ENCODE data around the gene PHOX2A.

PHOX2A gene

DNA sequence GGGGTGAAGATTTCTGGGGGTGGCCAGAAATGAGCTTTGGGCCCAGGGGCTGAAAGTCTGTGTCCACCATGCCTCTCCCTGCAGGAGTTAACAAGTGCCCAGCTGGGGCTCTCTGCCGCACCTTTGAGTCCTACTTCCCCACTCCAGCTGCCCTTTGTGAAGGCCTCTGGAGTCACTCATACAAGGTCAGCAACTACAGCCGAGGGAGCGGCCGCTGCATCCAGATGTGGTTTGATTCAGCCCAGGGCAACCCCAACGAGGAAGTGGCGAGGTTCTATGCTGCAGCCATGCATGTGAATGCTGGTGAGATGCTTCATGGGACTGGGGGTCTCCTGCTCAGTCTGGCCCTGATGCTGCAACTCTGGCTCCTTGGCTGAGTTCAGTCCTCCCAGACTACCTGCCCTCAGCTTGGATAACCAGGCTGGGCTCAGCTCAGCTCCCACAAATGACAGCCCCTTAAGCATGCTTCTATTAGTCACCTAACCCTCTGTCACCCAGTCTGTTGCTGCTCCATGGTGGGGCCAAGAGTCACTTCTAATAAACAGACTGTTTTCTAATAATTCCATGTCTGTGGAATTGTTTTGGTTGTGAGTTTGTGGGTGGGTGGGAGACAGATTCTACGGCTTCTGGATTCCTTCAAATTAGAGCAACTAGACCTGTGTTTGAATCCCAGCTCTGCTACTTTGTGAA, 22.4 kb downstream of the PHOX2A start:
- TF ChIP-seq, protein P1, sequence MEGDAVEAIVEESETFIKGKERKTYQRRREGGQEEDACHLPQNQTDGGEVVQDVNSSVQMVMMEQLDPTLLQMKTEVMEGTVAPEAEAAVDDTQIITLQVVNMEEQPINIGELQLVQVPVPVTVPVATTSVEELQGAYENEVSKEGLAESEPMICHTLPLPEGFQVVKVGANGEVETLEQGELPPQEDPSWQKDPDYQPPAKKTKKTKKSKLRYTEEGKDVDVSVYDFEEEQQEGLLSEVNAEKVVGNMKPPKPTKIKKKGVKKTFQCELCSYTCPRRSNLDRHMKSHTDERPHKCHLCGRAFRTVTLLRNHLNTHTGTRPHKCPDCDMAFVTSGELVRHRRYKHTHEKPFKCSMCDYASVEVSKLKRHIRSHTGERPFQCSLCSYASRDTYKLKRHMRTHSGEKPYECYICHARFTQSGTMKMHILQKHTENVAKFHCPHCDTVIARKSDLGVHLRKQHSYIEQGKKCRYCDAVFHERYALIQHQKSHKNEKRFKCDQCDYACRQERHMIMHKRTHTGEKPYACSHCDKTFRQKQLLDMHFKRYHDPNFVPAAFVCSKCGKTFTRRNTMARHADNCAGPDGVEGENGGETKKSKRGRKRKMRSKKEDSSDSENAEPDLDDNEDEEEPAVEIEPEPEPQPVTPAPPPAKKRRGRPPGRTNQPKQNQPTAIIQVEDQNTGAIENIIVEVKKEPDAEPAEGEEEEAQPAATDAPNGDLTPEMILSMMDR (conservative IDR thresholded peaks at IDR 0.05; ENCODE audit: low read depth, low read length) = no peak
- no peak for DNase-seq (ENCODE audit: low read depth)
- H3K4me3 ChIP-seq (ENCODE audit: low read length) = no peak overlapping the region

GRCh38 chr11:72220696-72221363, 23.1 kb downstream of the PHOX2A start:
- no peak overlapping the region for H3K4me3 ChIP-seq (ENCODE audit: low read length)
- DNase-seq (ENCODE audit: low read depth) = no peak
- TF ChIP-seq, protein P1 (conservative IDR thresholded peaks at IDR 0.05; ENCODE audit: low read depth, low read length) = no peak

GRCh38 chr11:72218251-72218745, 25.7 kb downstream of the PHOX2A start:
- TF ChIP-seq, protein P1 (conservative IDR thresholded peaks at IDR 0.05; ENCODE audit: low read depth, low read length) = no peak
- no peak overlapping the region for H3K4me3 ChIP-seq (ENCODE audit: low read length)
- no peak for DNase-seq (ENCODE audit: low read depth)

GRCh38 chr11:72217841-72218240, 26.1 kb downstream of the PHOX2A start:
- no peak overlapping the region for H3K4me3 ChIP-seq (ENCODE audit: low read length)
- TF ChIP-seq, protein P1 (conservative IDR thresholded peaks at IDR 0.05; ENCODE audit: low read depth, low read length) = no peak
- DNase-seq (ENCODE audit: low read depth) = no peak

GRCh38 chr11:72216638-72217037, 27.3 kb downstream of the PHOX2A start, which contains the start of gene FOLR2:
Gene FOLR2, plus strand, starts transcription at chr11:72216794. Its CDS starts 1,791 bp downstream, at chr11:72218585.
- H3K4me3 ChIP-seq (ENCODE audit: low read length) = no peak within 1 kb of the TSS
- TF ChIP-seq, protein P1 (conservative IDR thresholded peaks at IDR 0.05; ENCODE audit: low read depth, low read length) = no peak
- no peak for DNase-seq (ENCODE audit: low read depth)

GRCh38 chr11:72209101-72209500, 34.9 kb downstream of the PHOX2A start:
- TF ChIP-seq, protein P1 (conservative IDR thresholded peaks at IDR 0.05; ENCODE audit: low read depth, low read length) = no peak
- no peak for DNase-seq (ENCODE audit: low read depth)
- no peak overlapping the region for H3K4me3 ChIP-seq (ENCODE audit: low read length)
